SK-N-SH (cell line): ENCODE data around the gene MMP23B. TPM values are rescaled to one million over a fixed set of nuclear protein-coding genes. Genes with fewer than 3 reads are reported as not detected.
"Not testable (repeated sequence)": the region's sequence is repeated elsewhere in the genome, so short reads cannot be mapped to it uniquely, and the experiment has no call there.

Source experiments
- CTCF ChIA-PET: fragments of 300-600, 350-600 bp; formaldehyde crosslinking; extraction: SDS; loops from one replicate; lab custom pipeline; 2021; lab: Yijun Ruan, JAX
- POLR2A ChIA-PET: fragments of 350-600 bp; sonication (Branson Sonifier 250); formaldehyde crosslinking; extraction: SDS; loops from one replicate; lab custom pipeline; 2020; ENCODE audit warnings: antibody characterized with exemption, inconsistent platforms; lab: Yijun Ruan, JAX
- DNase-seq: peaks from one replicate; pipeline ENCODE4 v3.0.0; 2012
- H2AFZ ChIP-seq: fragments of 200-600 bp; sonication (generic); 2 replicates; pipeline ENCODE4 v1.8.1; 2016; ENCODE audit warnings: antibody characterized with exemption, mild to moderate bottlenecking, low read depth
- H3F3A ChIP-seq: fragments of 200-600 bp; sonication (generic); replicated peaks from 2 replicates; pipeline ENCODE3; 2016; ENCODE audit warnings: antibody characterized with exemption, mild to moderate bottlenecking; ENCODE audit not compliant: insufficient read depth
- H3K27ac ChIP-seq, 2 experiments: fragments of 200-500 bp in 1 of 2; fragments of 200-600 bp in 1 of 2; sonication (Bioruptor generic) in 1 of 2; sonication (generic), shearing (Covaris generic) in 1 of 2; 2 replicates each; pipeline versions ENCODE4 v1.5.1 to v1.6.1; 2014 to 2016; ENCODE audit warnings: low read depth in 2 of 2, inconsistent platforms in 1 of 2, low read length in 1 of 2, mild to moderate bottlenecking in 1 of 2, mixed read lengths in 1 of 2
- H3K27me3 ChIP-seq: fragments of 200-600 bp; sonication (generic), shearing (Covaris generic); 2 replicates; pipeline ENCODE4 v1.6.1; 2016; ENCODE audit warnings: mixed run types; ENCODE audit not compliant: insufficient read depth
- H3K36me3 ChIP-seq, 2 experiments: fragments of 200-500 bp in 1 of 2; fragments of 200-600 bp in 1 of 2; sonication (Bioruptor generic) in 1 of 2; sonication (generic) in 1 of 2; replicated peaks in 1 of 2; 2 replicates each; pipeline versions ENCODE3 to v1.5.1; 2014 to 2016; ENCODE audit warnings: low read length in 1 of 2, mild to moderate bottlenecking in 1 of 2; ENCODE audit not compliant: insufficient read depth in 2 of 2, control insufficient read depth in 1 of 2
- H3K4me1 ChIP-seq, 2 experiments: fragments of 200-500 bp in 1 of 2; fragments of 200-600 bp in 1 of 2; sonication (Bioruptor generic) in 1 of 2; sonication (generic), shearing (Covaris generic) in 1 of 2; 2 replicates each; pipeline versions ENCODE4 v1.5.1 to v1.6.1; 2014 to 2016; ENCODE audit warnings: low read depth in 1 of 2, low read length in 1 of 2, mixed run types in 1 of 2; ENCODE audit not compliant: insufficient read depth in 2 of 2, control insufficient read depth in 1 of 2
- H3K4me2 ChIP-seq: fragments of 200-600 bp; sonication (generic), shearing (Covaris generic); 2 replicates; pipeline ENCODE4 v1.6.1; 2017; ENCODE audit warnings: mixed run types
- H3K4me3 ChIP-seq, 2 experiments: fragments of 200-500 bp in 1 of 2; fragments of 200-600 bp in 1 of 2; sonication (Bioruptor generic) in 1 of 2; sonication (generic), shearing (Covaris generic) in 1 of 2; 2 replicates each; pipeline versions ENCODE4 v1.5.1 to v1.8.1; 2014 to 2016; ENCODE audit warnings: low read depth in 2 of 2, inconsistent platforms in 1 of 2, low read length in 1 of 2, mild to moderate bottlenecking in 1 of 2, mixed read lengths in 1 of 2, moderate library complexity in 1 of 2
- H3K79me2 ChIP-seq: fragments of 200-600 bp; sonication (generic); 2 replicates; pipeline ENCODE4 v1.8.1; 2017; ENCODE audit warnings: mild to moderate bottlenecking; ENCODE audit not compliant: insufficient read depth
- H3K9ac ChIP-seq: fragments of 200-600 bp; sonication (generic); 2 replicates; pipeline ENCODE4 v1.6.1; 2017; ENCODE audit warnings: mixed run types
- H3K9me2 ChIP-seq: fragments of 200-600 bp; sonication (generic); 2 replicates; pipeline ENCODE4 v1.6.1; 2017; ENCODE audit warnings: mixed run types
- H3K9me3 ChIP-seq: fragments of 200-600 bp; sonication (generic); 2 replicates; pipeline ENCODE4 v1.6.1; 2017; ENCODE audit warnings: mixed run types, mild to moderate bottlenecking, moderate library complexity
- H4K20me1 ChIP-seq: fragments of 200-600 bp; sonication (generic); 2 replicates; pipeline ENCODE4 v1.6.1; 2017; ENCODE audit warnings: mild to moderate bottlenecking, mixed run types; ENCODE audit not compliant: insufficient read depth
- CHD2 ChIP-seq: fragments of 150-350 bp; IDR thresholded peaks from 2 replicates; pipeline ENCODE4 v1.6.1; 2018; ENCODE audit warnings: low read length; ENCODE audit not compliant: partially characterized antibody
- CTCF ChIP-seq: fragments of 200-600 bp; sonication (generic); IDR thresholded peaks from 2 replicates; pipeline ENCODE4 v1.6.1; 2017; ENCODE audit warnings: antibody characterized with exemption, mild to moderate bottlenecking, moderate library complexity
- ELF1 ChIP-seq: IDR thresholded peaks from 2 replicates; pipeline ENCODE4 v1.4.0; 2012
- FOSL2 ChIP-seq: IDR thresholded peaks from 2 replicates; pipeline ENCODE4 v1.4.0; 2012; ENCODE audit warnings: low read depth, mild to moderate bottlenecking, moderate library complexity, borderline replicate concordance
- FOXJ3 ChIP-seq: sonication (generic); formaldehyde crosslinking; IDR thresholded peaks from 2 replicates; pipeline ENCODE4 v1.5.1; 2020; ENCODE audit warnings: mild to moderate bottlenecking, missing genetic modification reagents
- GATA2 ChIP-seq: sonication (generic); formaldehyde crosslinking; IDR thresholded peaks from 2 replicates; pipeline ENCODE4 v1.5.0; 2020; ENCODE audit warnings: mild to moderate bottlenecking, missing genetic modification reagents
- MAX ChIP-seq: IDR thresholded peaks from 2 replicates; pipeline ENCODE4 v1.4.0; 2012; ENCODE audit warnings: low read depth
- MEF2A ChIP-seq: IDR thresholded peaks from 2 replicates; pipeline ENCODE4 v1.4.0; 2012; ENCODE audit warnings: low read depth, borderline replicate concordance
- MXI1 ChIP-seq: IDR thresholded peaks from 2 replicates; pipeline ENCODE4 v1.6.1; 2012; ENCODE audit warnings: mild to moderate bottlenecking, low read depth, low read length, improper control_type of control experiment
- NFIC ChIP-seq: IDR thresholded peaks from 2 replicates; pipeline ENCODE4 v1.4.0; 2012; ENCODE audit warnings: borderline replicate concordance
- NRF1 ChIP-seq: IDR thresholded peaks from 2 replicates; pipeline ENCODE4 v1.6.1; 2012; ENCODE audit warnings: low read depth, mild to moderate bottlenecking, low read length
- PBX3 ChIP-seq: IDR thresholded peaks from 2 replicates; pipeline ENCODE4; 2012
- POLR2AphosphoS5 ChIP-seq: IDR thresholded peaks from 2 replicates; pipeline ENCODE4 v1.6.1; 2012; ENCODE audit warnings: low read depth, low read length
- REST ChIP-seq: IDR thresholded peaks from 2 replicates; pipeline ENCODE4 v1.6.1; 2012; ENCODE audit warnings: mild to moderate bottlenecking, low read depth, low read length, moderate library complexity
- RFX5 ChIP-seq: IDR thresholded peaks from 2 replicates; pipeline ENCODE4 v1.6.1; 2012; ENCODE audit warnings: mild to moderate bottlenecking, improper control_type of control experiment, low read length
- TAF1 ChIP-seq: IDR thresholded peaks from 2 replicates; pipeline ENCODE4 v1.6.1; 2012; ENCODE audit warnings: low read depth, mild to moderate bottlenecking, low read length, moderate library complexity, borderline replicate concordance
- TCF12 ChIP-seq: IDR thresholded peaks from 2 replicates; pipeline ENCODE4 v1.4.0; 2012
- USF1 ChIP-seq: IDR thresholded peaks from 2 replicates; pipeline ENCODE4 v1.4.0; 2012; ENCODE audit warnings: low read depth, borderline replicate concordance
- USF2 ChIP-seq: fragments of 150-350 bp; IDR thresholded peaks from 2 replicates; pipeline ENCODE4 v1.6.1; 2017; ENCODE audit warnings: antibody characterized with exemption, low read length, low read depth, borderline replicate concordance
- YY1 ChIP-seq: IDR thresholded peaks from 2 replicates; pipeline ENCODE4 v1.4.0; 2012; ENCODE audit warnings: low read depth, mild to moderate bottlenecking
- WGBS: methylation state at CpG from one replicate; pipeline ENCODE4 v1.1.6; 2017; ENCODE audit warnings: low lambda C conversion rate; 5-methylcytosine and 5-hydroxymethylcytosine counted together
- polyA plus RNA-seq, 3 experiments: library from polyadenylated mRNA; depleted of rRNA; stranded (reverse); fragments of >200 nt; gene quantifications; 2 replicates each; pipeline ENCODE4 v1.2.3, GENCODE V29; 2012

The MMP23B gene
- polyA plus RNA-seq, 1 of the 3 experiments (the other 2 are of a cell fraction), result 1.2 TPM

GRCh38 chr1:1630965-1631781 lies 800 bp upstream of the MMP23B start:
- H2AFZ ChIP-seq, result no peak overlapping the region
- H3K9me2 ChIP-seq, result no peaks in the 10 kb centered on the region
- H3K9me3 ChIP-seq, result no peaks in the 10 kb centered on the region
- no peak overlapping the region for H3K9ac ChIP-seq
- ChIA-PET POLR2A (no interaction called here), CTCF (interaction anchor here (1.7 kb wide), 1 partner anchor 12 kb away, joined by 4 read pairs; no protein-coding TSS in a partner anchor)
- peak; percentile 57 for DNase-seq
- H4K20me1 ChIP-seq, result no peaks in the 10 kb centered on the region
- TF ChIP-seq FOSL2, result no peak
- no peak for TF ChIP-seq MEF2A
- TF ChIP-seq POLR2AphosphoS5, result no peak
- TF ChIP-seq NRF1, result no peak
- TF ChIP-seq CHD2, result no peak
- no peak for TF ChIP-seq USF1
- no peak for TF ChIP-seq USF2
- TF ChIP-seq RFX5, result no peak
- TF ChIP-seq REST, result no peak
- no peak for TF ChIP-seq MAX
- TF ChIP-seq TCF12, result no peak
- no peak for TF ChIP-seq FOXJ3 (CRISPR knock-in tag)
- TF ChIP-seq YY1, result no peak
- TF ChIP-seq ELF1, result no peak
- TF ChIP-seq PBX3, result no peak
- no peak for TF ChIP-seq TAF1
- TF ChIP-seq GATA2 (CRISPR knock-in tag), result no peak
- no peak for TF ChIP-seq CTCF
- no peak for TF ChIP-seq MXI1
- TF ChIP-seq NFIC, result no peak
- H3K4me3 ChIP-seq, result no peak overlapping the region
- no peak overlapping the region for H3K27ac ChIP-seq
- H3K4me1 ChIP-seq, result no peaks in the 10 kb centered on the region
- WGBS, result 83% methylated on average over 34 of the region's 79 CpGs
- no peaks in the 10 kb centered on the region for H3K27me3 ChIP-seq
- peaks cover 0 to 3% of the 10 kb centered on the region in 2 experiments for H3K36me3 ChIP-seq
- H3K4me2 ChIP-seq, result no peak overlapping the region
- no peaks in the 10 kb centered on the region for H3F3A ChIP-seq
- no peaks in the 10 kb centered on the region for H3K79me2 ChIP-seq

GRCh38 chr1:1633409-1633808 lies 1.4 kb downstream of the MMP23B start:
- H3K79me2 ChIP-seq, H3K9ac ChIP-seq, H3K27me3 ChIP-seq, CTCF ChIA-PET, H3K27ac ChIP-seq, H3K36me3 ChIP-seq, H2AFZ ChIP-seq, DNase-seq, POLR2A ChIA-PET, H3K9me3 ChIP-seq, H4K20me1 ChIP-seq, H3K9me2 ChIP-seq, H3K4me2 ChIP-seq, H3K4me1 ChIP-seq, H3F3A ChIP-seq, H3K4me3 ChIP-seq: not testable (repeated sequence)
- no CpG with 5 or more reads among the region's 35 CpGs for WGBS
